IMR-90 (cell line): ENCODE measurements around the gene SHISA4.

Source experiments
- BHLHE40 ChIP-seq: fragments of 150-350 bp; IDR thresholded peaks from 2 replicates; pipeline ENCODE4 v1.6.1; 2016; ENCODE audit warnings: mild to moderate bottlenecking, low read depth, low read length
- CTCF ChIP-seq: conservative IDR thresholded peaks from 2 replicates; pipeline ENCODE4 v1.5.1; 2012; ENCODE audit warnings: mild to moderate bottlenecking, low read depth, low read length, improper control_type of control experiment
- POLR2A ChIP-seq: IDR thresholded peaks from 2 replicates; pipeline ENCODE4 v1.6.1; 2012; ENCODE audit warnings: mild to moderate bottlenecking, low read depth, low read length

GRCh38 chr1:201887116-201887866 is 1.4 kb upstream of the SHISA4 start:
- TF ChIP-seq CTCF (no peak), POLR2A (no peak), BHLHE40 (no peak)
